GM21786 (cell line): ENCODE results near the gene COG8.
"Not testable (repeated sequence)": the region's sequence is repeated elsewhere in the genome, so short reads cannot be mapped to it uniquely, and the experiment has no call there.

Experiments
- ATAC-seq: cut with Tn5 transposase; IDR thresholded peaks from one replicate; pipeline ENCODE4 v1.9.1; 2021; ENCODE audit not compliant: unreplicated experiment

Gene COG8, protein sequence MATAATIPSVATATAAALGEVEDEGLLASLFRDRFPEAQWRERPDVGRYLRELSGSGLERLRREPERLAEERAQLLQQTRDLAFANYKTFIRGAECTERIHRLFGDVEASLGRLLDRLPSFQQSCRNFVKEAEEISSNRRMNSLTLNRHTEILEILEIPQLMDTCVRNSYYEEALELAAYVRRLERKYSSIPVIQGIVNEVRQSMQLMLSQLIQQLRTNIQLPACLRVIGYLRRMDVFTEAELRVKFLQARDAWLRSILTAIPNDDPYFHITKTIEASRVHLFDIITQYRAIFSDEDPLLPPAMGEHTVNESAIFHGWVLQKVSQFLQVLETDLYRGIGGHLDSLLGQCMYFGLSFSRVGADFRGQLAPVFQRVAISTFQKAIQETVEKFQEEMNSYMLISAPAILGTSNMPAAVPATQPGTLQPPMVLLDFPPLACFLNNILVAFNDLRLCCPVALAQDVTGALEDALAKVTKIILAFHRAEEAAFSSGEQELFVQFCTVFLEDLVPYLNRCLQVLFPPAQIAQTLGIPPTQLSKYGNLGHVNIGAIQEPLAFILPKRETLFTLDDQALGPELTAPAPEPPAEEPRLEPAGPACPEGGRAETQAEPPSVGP

GRCh38 chr16:69339289-69340094 is at the start of gene COG8, which contains the start of gene NIP7:
Gene COG8 (minus strand): TSS chr16:69339564. CDS start chr16:69339552, 12 bp downstream.
Gene NIP7 (plus strand): TSS chr16:69339772. CDS start chr16:69339830, 58 bp downstream.
- peak; percentile 94 for ATAC-seq

- no peak for ATAC-seq
Measured at GRCh38 chr16:69386596-69386995, 47.2 kb upstream of the COG8 start.

DNA sequence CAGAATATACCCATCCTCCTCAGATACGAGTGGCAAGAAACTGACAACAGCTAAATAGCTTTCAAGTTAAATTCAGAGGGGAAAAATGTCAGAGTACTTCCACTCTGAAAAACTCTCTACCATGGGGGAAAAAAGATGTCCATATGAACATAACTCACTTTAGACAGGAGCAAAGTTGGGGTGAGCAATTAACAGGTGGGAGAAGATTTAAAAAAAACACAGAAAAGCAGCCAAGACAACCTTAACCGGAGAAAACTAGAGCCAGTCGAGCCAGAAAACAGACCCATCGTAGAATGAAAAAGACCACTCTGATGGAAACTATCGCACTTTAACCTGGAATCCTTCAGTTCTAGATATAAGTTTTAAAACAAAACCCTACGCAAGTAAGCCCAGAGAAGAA is 45.6 kb upstream of the COG8 start:
- no peak for ATAC-seq

GRCh38 chr16:69382421-69382820 is 43.1 kb upstream of the COG8 start:
- ATAC-seq: no peak

- no peak for ATAC-seq
Measured at GRCh38 chr16:69381231-69381630, 41.9 kb upstream of the COG8 start.

- ATAC-seq: no peak
Measured at GRCh38 chr16:69378760-69379159, 39.4 kb upstream of the COG8 start.

DNA sequence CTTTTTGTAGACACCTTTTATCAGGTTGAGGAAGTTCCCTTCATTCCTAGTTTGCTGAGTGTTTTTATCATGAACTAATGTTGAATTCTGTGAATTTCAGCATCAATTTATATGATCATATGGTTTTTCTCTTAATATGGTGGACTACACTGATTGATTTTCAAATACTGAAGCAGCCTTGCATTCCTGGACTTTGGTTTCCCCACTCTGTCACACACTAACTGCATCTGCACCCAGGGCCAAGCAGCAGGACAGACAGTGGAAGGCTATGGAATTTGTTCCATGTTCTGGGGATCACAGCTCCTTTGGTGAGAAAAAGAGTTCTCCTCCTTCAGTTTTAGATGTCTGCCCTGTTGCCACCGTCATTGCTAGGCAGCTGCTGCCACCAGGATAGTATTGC is 38.7 kb upstream of the COG8 start:
- ATAC-seq: no peak

DNA sequence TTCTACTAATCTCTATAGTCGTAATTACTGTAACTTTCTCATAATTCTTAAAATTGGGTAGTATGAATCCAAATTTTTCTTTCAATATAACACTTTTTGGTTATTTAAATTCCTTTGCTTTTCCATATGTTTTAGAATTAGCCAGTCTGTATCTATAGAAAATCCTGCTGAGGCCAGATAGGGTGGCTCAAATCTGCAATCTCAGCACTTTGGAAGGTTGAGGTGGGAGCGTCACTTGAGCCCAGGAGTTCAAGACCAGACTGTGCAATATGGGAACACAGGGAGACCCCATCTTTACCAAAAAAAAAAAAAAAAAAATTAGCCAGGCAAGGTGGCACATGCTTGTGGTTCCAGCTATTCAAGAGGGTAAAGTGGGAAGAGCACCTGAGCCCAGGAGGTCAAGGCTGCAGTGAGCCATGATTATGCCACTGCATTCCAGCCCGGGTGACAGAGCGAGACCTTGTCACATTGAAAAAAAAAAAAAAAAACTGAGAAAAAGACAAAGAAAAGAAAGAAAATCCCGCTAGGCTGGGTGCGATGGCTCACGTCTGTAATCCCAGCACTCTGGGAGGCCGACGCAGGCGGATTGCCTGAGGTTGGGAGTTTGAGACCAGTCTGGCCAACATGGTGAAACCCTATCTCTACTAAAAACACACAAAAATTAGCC is 37.2 kb upstream of the COG8 start:
- no peak for ATAC-seq

DNA sequence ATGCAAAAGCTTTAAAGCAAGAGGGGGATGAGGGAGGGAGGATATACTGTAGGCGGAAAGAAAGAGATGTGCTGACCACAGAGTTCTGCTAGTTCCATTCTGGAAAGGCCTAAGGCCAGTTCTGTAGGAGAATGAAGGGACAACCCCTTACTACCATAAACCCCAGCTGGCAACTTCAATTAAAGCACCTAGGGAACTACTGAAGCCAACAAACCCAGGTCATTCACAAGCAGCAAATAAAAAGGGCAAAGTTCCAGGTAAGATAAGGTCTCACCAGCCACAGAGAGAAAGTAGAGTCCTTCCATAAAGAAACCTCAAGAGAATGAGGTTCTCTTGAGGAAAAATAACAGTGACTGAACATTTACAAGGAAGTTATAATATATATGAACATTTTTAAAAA is 33.7 kb upstream of the COG8 start:
- no peak for ATAC-seq

- ATAC-seq: no peak
Measured at GRCh38 chr16:69371564-69371963, 32.2 kb upstream of the COG8 start.

- no peak for ATAC-seq
Measured at GRCh38 chr16:69368866-69369265, 29.5 kb upstream of the COG8 start.

DNA sequence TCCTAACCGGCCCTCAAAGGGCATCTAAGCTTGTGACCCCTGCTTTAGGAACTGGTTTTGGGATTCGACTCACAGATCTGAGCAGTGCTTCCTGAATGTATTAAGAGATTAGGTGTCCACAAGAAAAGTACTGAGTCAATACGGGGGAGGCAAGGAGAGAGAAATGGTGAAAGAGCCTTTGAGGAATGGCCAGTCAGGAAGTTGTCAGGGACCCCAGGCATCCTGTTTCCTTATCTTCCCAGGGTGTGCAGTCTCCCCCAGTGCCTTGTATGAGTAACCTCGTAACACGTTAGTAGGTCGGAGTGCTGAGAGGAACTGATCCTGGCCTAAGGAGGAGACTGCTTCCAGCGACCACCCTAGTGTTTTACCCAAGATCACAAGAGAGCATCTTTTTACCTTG is 28.6 kb upstream of the COG8 start:
- ATAC-seq: no peak

DNA sequence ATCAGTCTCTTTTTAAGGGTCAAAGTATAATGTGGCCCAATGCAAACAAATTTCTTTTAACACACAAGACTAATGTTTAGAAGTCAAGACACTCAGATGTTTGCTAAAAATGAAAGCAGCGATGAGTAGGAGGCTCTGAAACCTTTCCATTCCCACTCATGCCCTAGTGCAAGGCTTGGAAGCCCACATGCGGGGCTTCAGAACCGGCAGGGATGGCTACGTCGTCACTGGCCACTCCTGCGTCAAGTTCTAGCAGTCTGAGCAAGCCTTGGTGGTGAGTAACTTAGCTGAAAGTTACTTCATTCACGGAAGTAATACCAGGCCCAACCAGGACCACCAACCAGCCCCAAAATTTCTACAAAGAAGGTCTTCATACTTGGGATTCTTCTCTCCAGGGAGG is 27.1 kb upstream of the COG8 start:
- ATAC-seq: no peak

GRCh38 chr16:69365901-69366300 is 26.5 kb upstream of the COG8 start:
- no peak for ATAC-seq

- no peak for ATAC-seq
Measured at GRCh38 chr16:69364088-69364487, 24.7 kb upstream of the COG8 start.

DNA sequence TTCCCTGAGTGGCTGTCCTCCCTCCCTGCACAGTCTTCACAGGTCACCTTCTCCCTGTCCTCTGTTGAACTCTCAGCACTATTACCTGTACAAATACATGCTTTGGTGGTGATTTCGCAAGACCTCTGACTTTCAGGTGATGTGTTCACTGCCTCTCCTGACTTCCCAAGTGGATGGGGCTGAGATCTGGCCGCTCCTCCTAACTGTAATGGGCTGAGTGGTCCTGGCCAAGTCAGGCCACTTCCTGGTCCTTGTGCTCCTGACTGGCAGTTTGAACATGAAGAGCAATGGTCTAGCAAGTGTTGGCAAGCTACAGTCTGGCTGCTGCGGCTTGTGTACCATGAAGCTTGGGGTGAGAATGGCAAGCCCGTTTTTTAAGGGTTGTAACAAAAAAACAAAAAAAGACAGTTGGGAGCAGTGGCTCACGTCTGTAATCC is 23.9 kb upstream of the COG8 start:
- no peak for ATAC-seq

GRCh38 chr16:69360070-69360469 is 20.7 kb upstream of the COG8 start:
- not testable (repeated sequence) for ATAC-seq

DNA sequence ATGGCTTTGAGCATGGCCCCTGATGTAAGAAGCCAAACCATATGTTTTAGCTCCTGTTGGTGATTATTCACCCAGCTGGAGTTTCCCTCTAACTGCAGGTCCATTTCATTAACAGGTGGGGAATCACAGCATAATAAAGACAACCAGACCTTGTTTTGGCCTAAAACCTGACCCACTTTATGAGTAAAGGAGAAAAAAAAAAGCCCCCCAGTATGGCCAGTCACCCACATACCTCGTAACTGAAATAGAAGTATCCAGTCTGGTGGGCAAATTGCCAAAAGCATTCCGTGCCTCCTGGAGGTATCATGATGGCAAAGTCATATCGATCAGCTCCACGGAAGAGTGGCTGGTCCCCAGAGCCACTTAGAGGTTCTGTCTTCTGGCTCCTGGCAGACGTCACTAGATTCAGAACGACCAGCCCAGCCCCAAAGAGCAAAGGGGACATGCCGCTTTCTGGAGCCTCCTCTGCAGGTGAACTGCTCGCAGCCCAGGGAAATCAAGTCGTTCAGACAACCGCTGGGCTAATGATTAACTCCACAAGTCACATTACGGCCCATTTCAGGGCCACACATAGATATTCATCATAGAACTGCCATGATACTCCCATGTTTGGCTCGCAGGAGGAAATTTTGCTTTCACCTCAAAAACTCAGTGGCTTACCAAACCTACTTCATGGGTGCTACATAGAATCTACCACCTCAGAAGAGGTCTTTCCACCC is 12.1 kb upstream of the COG8 start, which contains the start of gene TMED6:
TMED6 (minus strand) TSS at position 478 of the 719 bp plus-strand sequence; CDS start at position 445, 33 bp downstream.
- ATAC-seq: no peak

GRCh38 chr16:69350536-69351133 is 11.3 kb upstream of the COG8 start:
- ATAC-seq: no peak

GRCh38 chr16:69349536-69349935 is 10.2 kb upstream of the COG8 start:
- no peak for ATAC-seq
